Activated effector memory CD4-positive, alpha-beta T cell treated with anti-CD3 and anti-CD28 coated beads, Interleukin-2, amount 50 U/mL, for 16 hours (primary cell): ENCODE measurements around the gene AVPR2.

Experiments used
- DNase-seq: peaks from one replicate; pipeline ENCODE4 v3.0.0-alpha.2; 2020

Gene AVPR2

GRCh38 chrX:153871946-153872878, 32.3 kb upstream of the AVPR2 start:
- no peak for DNase-seq

- DNase-seq = no peak
These were observed 31.0 kb upstream of the AVPR2 start for GRCh38 chrX:153873282-153874084.

GRCh38 chrX:153874085-153874365, 30.4 kb upstream of the AVPR2 start:
- DNase-seq = no peak

GRCh38 chrX:153874366-153875125, 29.9 kb upstream of the AVPR2 start:
- no peak for DNase-seq

- peak; percentile 88 for DNase-seq
These were observed 28.9 kb upstream of the AVPR2 start for GRCh38 chrX:153875391-153876111.

GRCh38 chrX:153876112-153876491, 28.4 kb upstream of the AVPR2 start:
- no peak for DNase-seq

- no peak for DNase-seq
These were observed 26.8 kb upstream of the AVPR2 start for GRCh38 chrX:153877571-153878261.

GRCh38 chrX:153878345-153878744, 26.1 kb upstream of the AVPR2 start:
- DNase-seq = no peak

GRCh38 chrX:153878969-153879653, 25.4 kb upstream of the AVPR2 start:
- peak; percentile 64 for DNase-seq

- DNase-seq = no peak
These were observed 24.6 kb upstream of the AVPR2 start for GRCh38 chrX:153879741-153880439.

- no peak for DNase-seq
These were observed 24.0 kb upstream of the AVPR2 start for GRCh38 chrX:153880440-153880815.

GRCh38 chrX:153881281-153881680, 23.2 kb upstream of the AVPR2 start:
- no peak for DNase-seq

- no peak for DNase-seq
These were observed 22.4 kb upstream of the AVPR2 start for GRCh38 chrX:153882086-153882498.

- DNase-seq = no peak
These were observed 21.9 kb upstream of the AVPR2 start for GRCh38 chrX:153882557-153882956.

GRCh38 chrX:153883163-153883843, 21.2 kb upstream of the AVPR2 start:
- no peak for DNase-seq

GRCh38 chrX:153884136-153884535, 20.3 kb upstream of the AVPR2 start:
- DNase-seq = no peak

GRCh38 chrX:153884590-153884989, 19.9 kb upstream of the AVPR2 start:
- no peak for DNase-seq

GRCh38 chrX:153885208-153885787, 19.2 kb upstream of the AVPR2 start:
- no peak for DNase-seq

- DNase-seq = peak; percentile 69
These were observed 18.2 kb upstream of the AVPR2 start, which contains the start of gene L1CAM for GRCh38 chrX:153885968-153886903. Gene L1CAM (minus strand): TSS chrX:153886173. CDS start chrX:153875836, 10,337 bp downstream.
